Suppressor macrophage (primary cell): ENCODE measurements around the gene RAB3IL1.
"Not testable (repeated sequence)": the region's sequence is repeated elsewhere in the genome, so short reads cannot be mapped to it uniquely, and the experiment has no call there.

Experiments used
- DNase-seq, 4 experiments: peaks; one replicate each; pipeline ENCODE4 v3.0.0-alpha.2; 2020 to 2022

The RAB3IL1 gene

DNA sequence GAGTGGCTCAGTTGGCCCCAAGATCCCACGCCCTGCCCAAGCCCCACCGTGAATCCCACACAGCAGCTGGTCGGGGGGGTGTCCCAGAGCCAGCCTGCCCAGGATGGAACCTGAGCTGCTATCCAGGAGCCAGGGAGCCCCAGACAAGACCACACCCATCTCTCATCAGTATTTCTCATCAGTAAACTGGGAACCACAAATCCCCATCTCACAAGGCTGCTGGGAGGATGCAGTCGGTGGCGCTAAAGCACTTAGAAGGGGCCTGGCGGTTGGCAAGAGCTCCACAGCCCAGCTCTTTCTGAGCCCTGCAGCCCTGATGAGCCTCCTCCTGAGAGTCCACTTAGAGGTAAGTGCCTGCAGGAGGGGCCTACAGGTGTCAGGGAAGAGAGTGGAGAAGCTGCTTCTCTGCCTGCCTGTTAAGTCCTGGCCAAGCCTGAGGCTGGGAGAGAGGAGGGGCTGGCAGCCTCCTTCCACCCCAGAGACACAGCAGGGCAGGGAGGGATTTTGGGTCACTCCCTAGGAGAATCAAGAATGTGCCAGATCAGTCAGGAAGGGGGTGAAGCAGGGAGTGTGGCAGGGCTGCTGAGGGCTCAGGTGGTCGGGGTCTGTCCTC, 32.1 kb downstream of the RAB3IL1 start:
- DNase-seq, result no peak

- no peak for DNase-seq
These were observed 33.4 kb downstream of the RAB3IL1 start for GRCh38 chr11:61883947-61884346.

DNA sequence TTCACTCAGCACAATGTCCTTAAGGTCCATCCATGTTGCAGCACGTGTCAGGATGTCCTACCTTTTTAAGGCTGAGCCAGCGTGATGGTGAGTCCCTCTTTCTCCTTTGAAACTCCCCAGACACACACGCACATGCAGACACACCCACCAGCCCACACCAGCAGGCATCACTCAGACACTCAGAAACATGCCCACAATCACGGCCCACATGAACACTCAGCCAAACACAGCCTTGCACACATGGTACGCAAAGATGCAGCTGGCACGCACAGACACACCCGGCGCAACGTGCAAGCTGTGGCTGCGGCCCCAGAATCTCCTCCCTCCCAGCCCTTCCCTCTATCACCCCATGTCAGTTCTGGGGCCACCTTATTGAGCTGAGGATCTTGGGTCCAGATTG, 34.0 kb downstream of the RAB3IL1 start:
- no peak for DNase-seq

- DNase-seq, result no peak
These were observed 34.5 kb downstream of the RAB3IL1 start for GRCh38 chr11:61882879-61883278.

- DNase-seq, result not testable (repeated sequence)
These were observed 35.1 kb downstream of the RAB3IL1 start for GRCh38 chr11:61882267-61882666.

DNA sequence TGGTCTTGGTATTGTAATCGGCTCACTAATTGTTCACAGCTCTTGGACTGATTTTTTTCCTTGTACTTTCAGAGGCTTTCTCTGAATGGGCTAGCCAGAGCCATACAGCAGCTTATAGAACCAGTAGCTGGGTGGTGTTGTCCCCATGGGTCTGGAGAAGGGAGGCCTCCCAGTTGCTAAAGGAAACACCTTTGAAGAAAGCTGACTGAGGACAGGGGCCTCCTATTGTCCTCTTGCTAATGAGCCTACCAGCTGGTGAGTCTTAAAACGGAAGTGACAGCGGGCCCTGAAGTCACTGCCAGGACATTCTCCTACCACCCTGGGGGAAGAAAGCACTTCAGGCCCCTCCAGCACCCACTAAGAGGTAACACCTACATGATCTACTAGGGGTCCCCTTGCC, 36.0 kb downstream of the RAB3IL1 start:
- DNase-seq, result no peak

- DNase-seq, result no peak
These were observed 36.9 kb downstream of the RAB3IL1 start for GRCh38 chr11:61880454-61880853.

GRCh38 chr11:61880031-61880430, 37.3 kb downstream of the RAB3IL1 start:
- no peak for DNase-seq

DNA sequence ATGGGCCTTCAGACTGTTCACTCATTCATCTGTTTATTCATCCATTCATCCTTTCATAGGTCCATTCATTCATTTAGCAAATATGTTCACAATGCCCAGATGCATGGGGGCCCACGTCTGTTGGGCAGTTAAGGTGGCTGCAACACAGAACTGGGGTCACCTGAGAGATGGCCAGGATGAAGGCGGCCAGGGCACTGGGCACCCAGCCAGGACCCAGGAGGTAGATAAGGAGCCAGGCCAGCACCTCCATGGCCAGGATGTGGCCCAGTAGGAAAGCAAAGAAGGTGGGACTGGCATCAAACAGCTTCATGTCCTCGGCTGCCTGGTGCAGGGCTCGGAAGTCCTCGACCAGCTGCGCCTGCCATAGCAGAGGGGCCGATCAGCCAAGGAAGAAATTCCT, 38.2 kb downstream of the RAB3IL1 start:
- no peak for DNase-seq

DNA sequence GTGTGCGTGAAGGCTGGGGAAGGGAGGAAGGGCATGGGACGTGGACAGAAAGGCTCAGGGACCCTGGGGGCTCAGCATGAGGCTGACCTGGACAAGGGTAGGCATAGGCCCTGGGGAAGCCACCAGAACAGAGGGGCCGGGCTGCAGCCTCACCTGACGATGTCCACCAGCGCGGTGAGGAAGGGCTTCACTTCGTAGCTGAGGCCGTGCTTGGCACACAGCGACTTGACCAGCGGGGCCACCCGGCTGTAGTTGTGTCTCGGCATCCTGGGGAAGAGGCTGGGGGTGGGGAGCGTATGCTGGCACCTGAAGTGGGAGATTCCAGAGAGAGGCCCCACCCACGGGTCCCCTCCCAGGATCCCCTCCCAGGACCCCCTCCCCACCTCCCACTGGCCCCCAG, 41.7 kb downstream of the RAB3IL1 start:
- no peak for DNase-seq

DNA sequence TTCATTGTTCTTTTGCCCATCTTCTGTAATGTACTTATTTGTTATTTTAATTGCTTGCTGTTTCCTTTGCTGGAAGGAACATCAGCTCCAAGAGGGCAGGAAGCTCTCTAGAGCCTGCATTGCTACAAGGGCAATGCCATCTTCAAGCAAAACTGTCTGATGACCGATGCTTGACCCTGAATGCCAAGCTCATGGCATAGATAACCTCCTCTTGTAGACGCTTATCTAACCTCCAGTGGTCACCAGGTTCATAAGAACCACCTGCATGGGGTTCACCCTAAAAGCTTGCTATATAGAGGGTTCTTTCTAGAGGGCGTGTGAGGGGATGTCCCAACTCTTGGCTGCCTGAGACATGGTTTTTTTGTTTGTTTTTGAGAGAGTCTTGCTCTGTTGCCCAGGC, 42.5 kb downstream of the RAB3IL1 start:
- DNase-seq, result no peak

- DNase-seq, result no peak
These were observed 43.0 kb downstream of the RAB3IL1 start for GRCh38 chr11:61874377-61874809.

DNA sequence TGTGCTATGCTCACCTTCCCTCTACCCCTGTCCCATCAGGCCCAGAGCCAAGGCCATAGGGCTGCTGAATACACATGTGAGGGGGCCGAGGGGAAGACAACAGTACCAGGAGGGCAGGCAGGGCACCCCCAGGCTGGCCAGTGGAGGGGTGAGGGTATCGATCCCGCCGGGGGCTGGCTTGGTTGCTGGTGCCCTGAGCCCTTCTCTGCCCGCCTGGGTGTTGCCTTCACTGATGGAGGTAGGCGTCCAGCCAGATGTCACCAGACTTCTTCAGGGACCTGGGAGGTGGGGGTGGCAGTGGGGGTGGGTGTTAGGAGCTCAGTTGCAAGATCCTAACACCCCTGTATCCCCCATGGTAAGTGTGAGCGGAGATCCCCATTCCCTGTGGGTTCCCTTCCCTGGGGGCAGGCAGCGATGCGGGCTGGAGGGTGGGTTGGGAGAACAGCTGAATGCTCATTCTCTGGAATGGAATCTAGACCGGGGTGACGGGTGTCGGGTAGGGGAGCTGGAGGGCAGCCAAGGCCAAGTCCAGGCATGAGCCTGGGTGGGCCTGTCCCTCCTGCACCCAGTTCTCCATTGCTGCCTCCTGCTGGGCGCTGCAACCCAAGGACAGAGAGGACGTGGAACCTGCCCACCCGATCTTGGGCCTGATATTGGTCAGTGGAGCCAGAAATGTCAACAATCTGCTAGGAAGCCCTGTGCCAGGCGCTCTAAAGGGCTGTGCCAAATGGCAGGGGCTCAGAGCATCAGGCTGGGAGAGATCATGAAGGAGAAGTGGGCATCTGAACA, 43.6 kb downstream of the RAB3IL1 start:
- DNase-seq, result no peak

GRCh38 chr11:61872935-61873565, 44.3 kb downstream of the RAB3IL1 start:
- no peak for DNase-seq

DNA sequence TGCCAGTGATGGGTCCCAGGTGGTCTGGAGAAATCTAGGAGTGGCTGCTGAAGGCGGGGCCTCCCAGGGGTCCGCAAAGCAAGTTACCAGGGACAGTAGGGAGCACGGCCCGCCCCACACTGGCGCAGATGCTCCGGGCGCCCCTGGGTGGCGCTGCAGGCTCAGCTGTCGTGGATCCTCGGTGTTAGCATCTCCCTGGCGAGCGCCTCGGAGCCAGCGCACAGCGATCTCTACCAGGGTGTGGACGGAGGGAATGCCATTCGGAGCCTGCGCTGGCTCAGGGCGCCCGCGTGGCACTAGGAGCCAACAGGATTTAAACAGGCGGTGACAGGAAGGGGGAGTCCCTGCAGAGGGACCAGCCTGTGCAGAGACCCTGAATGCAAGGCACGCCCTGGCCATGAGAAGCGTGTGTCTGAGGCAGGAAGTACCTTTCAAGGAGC, 46.2 kb downstream of the RAB3IL1 start:
- DNase-seq, result peak; percentile 81 to 92 (median 86)

DNA sequence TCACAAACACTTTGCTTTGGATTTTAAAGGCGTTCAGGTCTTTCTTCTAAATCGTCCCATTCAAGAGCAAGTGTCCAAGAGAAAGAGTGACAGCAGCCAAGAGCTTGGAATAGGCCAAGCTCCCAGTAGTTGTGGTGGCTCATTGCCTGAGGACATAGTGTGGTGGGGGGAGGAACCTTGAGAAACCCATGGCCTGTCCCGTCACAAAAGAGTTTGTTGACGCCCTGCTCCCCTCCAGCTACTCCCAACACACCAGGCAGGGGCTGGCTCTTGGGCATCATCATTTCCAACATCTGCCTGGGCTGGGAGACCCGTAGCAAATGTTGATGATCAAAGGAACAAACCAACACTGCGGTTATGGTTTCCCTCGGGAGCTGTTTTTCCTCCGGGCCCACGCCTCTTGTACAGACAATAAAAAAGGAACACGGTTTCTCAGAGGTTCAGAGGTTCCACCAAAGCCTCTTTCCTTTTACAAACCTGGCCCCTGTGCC, 46.8 kb downstream of the RAB3IL1 start:
- peak in 1 of 4 experiments; percentile 7 for DNase-seq

DNA sequence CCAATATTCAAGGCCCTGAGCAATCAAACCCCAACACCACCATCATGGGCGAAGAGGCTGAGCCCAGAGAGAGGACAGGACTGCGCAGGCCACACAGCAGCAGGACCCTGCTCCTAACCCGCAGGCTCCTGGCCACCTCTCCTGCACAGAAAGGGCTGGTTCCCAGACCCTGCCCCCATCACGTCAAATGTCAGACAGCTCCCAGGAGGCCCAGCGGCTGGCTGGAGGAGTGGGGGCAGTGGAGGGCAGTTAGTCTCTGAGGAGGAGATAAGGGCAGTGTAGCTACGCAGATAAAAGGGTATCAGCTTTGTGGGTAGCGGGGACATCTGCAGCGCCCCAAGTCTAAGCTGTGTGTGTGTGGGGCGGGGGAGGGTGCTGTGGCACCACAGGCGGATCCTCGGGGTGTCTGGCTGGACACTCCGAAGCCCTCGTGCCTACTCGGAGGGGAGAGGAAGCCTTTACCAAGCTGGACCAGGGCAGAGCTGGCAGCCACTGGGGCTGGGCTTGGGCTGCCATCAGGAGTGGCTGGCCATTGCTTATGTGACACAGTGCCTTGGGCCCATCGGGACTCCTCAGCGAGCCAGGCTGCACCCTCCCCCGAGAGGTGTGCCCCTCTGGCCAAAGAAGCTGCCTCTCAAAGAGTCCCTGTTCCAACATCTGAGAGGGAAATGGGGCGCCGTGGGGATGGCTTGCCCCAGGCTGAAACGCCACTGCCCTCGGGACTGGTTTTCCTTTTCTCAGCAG, 47.5 kb downstream of the RAB3IL1 start:
- no peak for DNase-seq

DNA sequence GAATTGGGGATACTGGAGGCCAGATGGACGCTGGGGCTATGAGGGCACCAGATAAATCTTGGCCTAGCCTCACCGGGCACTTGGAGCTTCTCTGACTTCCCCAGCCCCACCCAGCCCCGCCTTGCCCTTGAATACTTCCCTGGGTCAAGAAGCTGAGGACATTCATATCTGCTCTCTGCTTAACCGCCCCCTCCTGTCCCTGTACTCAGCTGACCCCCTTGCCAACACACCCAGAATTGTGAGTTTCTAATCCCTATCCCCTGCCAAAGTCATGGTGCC, 48.0 kb downstream of the RAB3IL1 start:
- DNase-seq, result no peak

- DNase-seq, result no peak
These were observed 48.6 kb downstream of the RAB3IL1 start for GRCh38 chr11:61868571-61869428.

- DNase-seq, result no peak
These were observed 50.4 kb downstream of the RAB3IL1 start for GRCh38 chr11:61866958-61867343.

- no peak for DNase-seq
These were observed 51.0 kb downstream of the RAB3IL1 start for GRCh38 chr11:61866231-61866957.
